Bronchial epithelial cell (primary cell): ENCODE measurements around the gene STK11IP. TPM values are rescaled to one million over a fixed set of nuclear protein-coding genes. Genes with fewer than 3 reads are reported as not detected.

Experiments used
- DNase-seq: peaks from one replicate; pipeline ENCODE4 v3.0.0-alpha.2; 2010; ENCODE audit warnings: low read depth
- FAIRE-seq: peaks from 2 replicates; lab custom pipeline; 2011; peaks lifted over from hg19 to GRCh38; lab: Jason Lieb, UNC
- H3K27me3 ChIP-seq: 2 replicates; pipeline ENCODE4 v1.5.1; 2011; ENCODE audit warnings: low read length; ENCODE audit not compliant: control insufficient read depth, insufficient read depth
- H3K36me3 ChIP-seq: 2 replicates; pipeline ENCODE4 v1.5.1; 2011; ENCODE audit warnings: low read length; ENCODE audit not compliant: control insufficient read depth, insufficient read depth
- H3K4me3 ChIP-seq: 2 replicates; pipeline ENCODE4 v1.5.1; 2011; ENCODE audit warnings: mild to moderate bottlenecking, low read depth, low read length, control low read depth
- CTCF ChIP-seq: IDR thresholded peaks from 2 replicates; pipeline ENCODE4 v1.5.1; 2011; ENCODE audit warnings: mild to moderate bottlenecking, moderate library complexity, low read length, control low read depth, inconsistent platforms; ENCODE audit not compliant: insufficient read depth, severe bottlenecking
- total RNA-seq: library from RNA; depleted of rRNA; stranded (reverse); fragments of >200 nt; gene quantifications from 2 replicates; pipeline ENCODE4 v1.2.1, GENCODE V29; 2014

The STK11IP gene
- total RNA-seq, 1 donor from 2014 or later: 11.3 TPM

DNA sequence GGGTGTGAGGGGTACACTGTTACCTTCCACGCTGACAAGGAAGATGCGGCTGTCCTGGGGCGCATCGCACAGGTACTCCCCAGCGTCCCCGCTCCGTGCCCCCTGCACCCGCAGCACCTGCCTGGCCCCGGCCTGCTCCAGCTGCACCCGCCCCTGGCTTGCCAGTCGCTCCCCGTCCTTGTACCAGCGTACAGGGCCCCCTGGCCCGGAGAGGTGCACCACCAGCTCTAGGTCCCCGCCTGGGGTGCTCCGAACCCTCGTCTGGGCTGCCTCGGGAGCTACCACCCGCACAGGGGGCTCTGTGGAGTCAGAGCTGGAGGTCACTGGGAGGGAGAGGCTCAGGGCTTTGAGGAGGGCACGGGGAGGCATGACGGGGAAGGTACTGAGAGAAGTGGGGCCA, 40.3 kb upstream of the STK11IP start:
- no peak for FAIRE-seq
- no peak for TF ChIP-seq CTCF

GRCh38 chr2:219557791-219558785, 39.6 kb upstream of the STK11IP start:
- DNase-seq (no peak), FAIRE-seq (peak; percentile 28)
- peaks cover under 1% of the 10 kb centered on the region for H3K27me3 ChIP-seq
- H3K36me3 ChIP-seq: no peaks in the 10 kb centered on the region
- no peak overlapping the region for H3K4me3 ChIP-seq
- TF ChIP-seq CTCF: no peak

More for the DNA sequence above, 40.3 kb upstream of the STK11IP start:
- H3K36me3 ChIP-seq: no peaks in the 10 kb centered on the region
- peaks cover 3% of the 10 kb centered on the region for H3K27me3 ChIP-seq
- no peak for DNase-seq
- no peak overlapping the region for H3K4me3 ChIP-seq

DNA sequence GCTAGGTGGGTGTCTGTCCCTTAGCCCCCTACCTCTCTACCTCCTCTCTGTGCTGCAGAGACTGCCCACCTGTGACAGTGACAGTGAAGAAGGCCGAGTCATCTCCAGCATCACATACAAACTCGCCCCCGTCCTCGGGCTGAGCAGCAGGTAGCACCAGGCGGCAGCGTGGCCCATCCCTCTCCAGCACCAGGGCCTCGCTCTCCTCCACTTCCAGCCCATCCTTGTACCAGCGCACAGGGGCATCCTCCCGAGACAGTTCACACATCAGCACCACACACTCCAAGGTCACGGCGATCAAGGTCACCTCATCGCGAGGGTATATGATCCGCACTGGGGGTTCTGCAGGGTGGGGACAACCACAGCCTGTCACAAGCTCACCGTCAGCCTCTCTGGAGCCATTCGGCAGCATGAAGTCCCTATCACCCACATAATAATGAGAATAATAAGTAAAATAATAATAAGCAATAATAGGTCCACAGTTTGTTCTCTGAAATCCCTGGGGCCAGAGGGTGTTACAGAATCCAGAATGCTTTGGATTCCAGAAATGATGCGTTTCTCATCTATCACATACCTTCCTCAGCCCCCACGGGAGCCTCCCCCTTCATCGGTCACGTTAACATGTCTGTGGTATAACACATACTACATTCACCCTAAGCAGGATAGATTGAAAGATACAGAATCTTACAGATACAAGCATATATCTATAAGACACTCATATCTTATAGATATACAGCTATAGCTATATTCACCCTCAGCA, 38.3 kb upstream of the STK11IP start:
- FAIRE-seq: no peak
- Histone ChIP-seq H3K4me3 (no peak overlapping the region), H3K27me3 (no peaks in the 10 kb centered on the region), H3K36me3 (no peaks in the 10 kb centered on the region)
- no peak for DNase-seq
- no peak for TF ChIP-seq CTCF

- Histone ChIP-seq H3K4me3 (no peak overlapping the region), H3K27me3 (no peaks in the 10 kb centered on the region), H3K36me3 (no peaks in the 10 kb centered on the region)
- FAIRE-seq (no peak), DNase-seq (no peak)
- TF ChIP-seq CTCF: peak; percentile 65
Observed at GRCh38 chr2:219560037-219560892, 37.4 kb upstream of the STK11IP start.

DNA sequence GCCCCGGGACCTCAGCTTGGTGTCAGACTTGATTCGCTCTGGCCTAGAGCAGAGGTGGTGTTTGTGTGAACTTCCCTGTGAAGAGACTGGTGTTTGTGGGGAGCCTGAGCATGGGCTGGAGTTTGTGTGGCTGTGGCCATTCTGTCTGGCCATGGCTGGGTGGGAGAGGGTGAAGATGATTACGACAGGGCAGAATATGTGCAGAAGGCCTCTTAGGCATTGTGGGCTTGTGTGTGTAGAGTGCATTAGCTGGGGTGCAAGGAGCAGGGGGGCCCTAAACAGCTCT, 36.8 kb upstream of the STK11IP start:
- no peak for DNase-seq
- no peak for TF ChIP-seq CTCF
- H3K27me3 ChIP-seq: no peaks in the 10 kb centered on the region
- H3K4me3 ChIP-seq: no peak overlapping the region
- H3K36me3 ChIP-seq: no peaks in the 10 kb centered on the region
- FAIRE-seq: no peak
